OCI-LY3 (cell line): ENCODE results near the gene USP10.

Source experiments
- CTCF ChIP-seq: fragments of 200-600, 300-600 bp; sonication (generic); IDR thresholded peaks from 2 replicates; pipeline ENCODE4 v1.5.1; 2014; ENCODE audit warnings: antibody characterized with exemption, low read length, low read depth
- EZH2phosphoT487 ChIP-seq: fragments of 200-600 bp; shearing (Covaris generic); IDR thresholded peaks from 2 replicates; pipeline ENCODE4 v1.6.1; 2018; ENCODE audit warnings: antibody characterized with exemption, mixed run types, low read depth

- TF ChIP-seq CTCF (no peak), EZH2phosphoT487 (no peak)
Observed at GRCh38 chr16:84774810-84775209, 75.0 kb downstream of the USP10 start.
